Stimulated activated CD8-positive, alpha-beta memory T cell treated with anti-CD3 and anti-CD28 coated beads, Interleukin-15, amount 100 ng/mL, for 1 hour (primary cell): ENCODE data around the gene SERPINA3.

Experiments
- DNase-seq: peaks from one replicate; pipeline ENCODE4 v3.0.0-alpha.2; 2020; ENCODE audit warnings: low read depth

Gene SERPINA3

GRCh38 chr14:94655169-94655710 lies 43.0 kb downstream of the SERPINA3 start:
- no peak for DNase-seq

- no peak for DNase-seq
Observed at GRCh38 chr14:94656043-94656442, 43.9 kb downstream of the SERPINA3 start.

DNA sequence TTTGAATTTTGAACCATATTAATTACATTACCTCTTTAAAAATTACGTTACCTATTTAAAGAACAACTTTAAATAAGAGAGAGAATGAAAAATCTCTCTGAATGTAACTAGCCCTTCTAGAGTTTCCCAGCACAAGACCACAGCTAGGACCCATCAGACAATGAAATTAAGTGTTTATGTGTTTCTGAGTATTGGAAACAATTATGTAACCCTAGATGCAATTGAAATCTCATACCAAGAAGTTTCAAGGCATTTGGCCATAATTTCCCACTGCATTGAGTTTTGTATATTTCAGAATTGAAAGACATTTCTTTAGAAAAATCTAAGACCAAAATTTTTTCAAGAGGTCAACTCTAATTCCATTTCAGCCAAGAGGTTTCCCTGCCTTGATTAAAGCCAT lies 47.1 kb downstream of the SERPINA3 start:
- no peak for DNase-seq

DNA sequence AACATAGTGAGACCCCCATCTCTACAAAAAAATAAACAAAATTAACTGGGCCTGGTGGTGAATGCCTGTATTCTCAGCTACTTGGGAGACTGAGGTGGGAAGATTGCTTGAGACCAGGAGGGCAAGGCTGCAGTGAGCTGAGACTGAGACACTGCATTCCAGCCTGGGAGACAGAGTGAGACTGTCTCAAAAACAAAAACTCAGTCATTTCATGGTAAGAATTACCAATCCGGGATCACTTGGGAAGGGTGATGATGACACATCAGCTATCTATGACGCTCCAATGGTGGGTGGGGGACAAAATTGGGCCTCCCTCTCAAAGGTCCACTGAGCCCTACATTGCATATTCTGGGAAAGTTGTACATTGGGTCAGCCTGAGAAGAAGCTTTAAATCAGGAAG lies 47.7 kb downstream of the SERPINA3 start:
- no peak for DNase-seq

DNA sequence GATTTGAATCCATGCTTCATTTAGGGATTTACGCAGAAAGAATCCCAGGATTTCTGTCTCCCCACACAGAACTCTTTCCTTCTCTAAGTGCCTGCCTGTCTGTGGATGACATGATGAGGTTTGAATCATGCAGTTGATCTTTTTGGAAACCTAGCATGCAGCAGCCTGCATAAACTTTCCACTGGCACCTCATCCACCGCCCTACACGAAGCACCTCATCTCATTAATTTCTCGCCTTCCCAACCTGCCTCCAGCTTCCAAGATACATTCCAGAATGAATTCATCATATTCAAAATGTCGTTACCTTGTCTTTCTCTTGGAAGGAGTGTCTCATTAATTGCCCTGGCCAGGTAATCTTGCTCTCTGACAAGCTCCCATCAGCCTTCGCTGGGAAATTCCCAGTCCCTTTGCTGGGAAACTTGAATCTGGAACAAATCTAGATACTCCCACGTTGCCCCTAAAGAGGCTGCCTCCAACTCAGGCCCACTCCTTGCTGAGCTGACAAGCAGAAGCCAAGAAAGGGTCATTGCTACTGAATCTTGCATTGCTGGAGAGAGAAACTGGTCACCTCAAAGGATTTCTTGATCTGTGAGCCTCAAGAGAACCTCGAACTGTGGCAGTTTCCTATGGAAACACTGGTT lies 48.2 kb downstream of the SERPINA3 start:
- DNase-seq, result no peak

DNA sequence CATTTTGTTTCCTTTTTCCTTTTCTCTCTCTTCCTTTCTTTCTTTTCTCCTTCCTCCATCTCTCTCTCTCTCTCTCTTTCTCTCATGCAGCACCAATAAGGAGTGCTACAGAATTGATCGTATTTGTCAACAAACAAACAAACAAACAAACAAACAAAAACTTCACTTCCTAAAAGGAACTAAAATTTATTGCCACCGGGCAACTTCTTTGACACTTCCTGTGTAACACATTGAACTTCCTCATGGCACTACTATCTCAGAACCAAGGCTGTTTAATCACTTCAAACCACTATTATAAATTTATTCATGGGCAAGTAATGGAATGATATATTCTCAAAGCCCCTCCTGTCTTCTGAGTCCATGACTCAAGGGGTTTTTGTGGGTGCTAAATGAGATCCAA lies 51.3 kb downstream of the SERPINA3 start:
- no peak for DNase-seq

DNA sequence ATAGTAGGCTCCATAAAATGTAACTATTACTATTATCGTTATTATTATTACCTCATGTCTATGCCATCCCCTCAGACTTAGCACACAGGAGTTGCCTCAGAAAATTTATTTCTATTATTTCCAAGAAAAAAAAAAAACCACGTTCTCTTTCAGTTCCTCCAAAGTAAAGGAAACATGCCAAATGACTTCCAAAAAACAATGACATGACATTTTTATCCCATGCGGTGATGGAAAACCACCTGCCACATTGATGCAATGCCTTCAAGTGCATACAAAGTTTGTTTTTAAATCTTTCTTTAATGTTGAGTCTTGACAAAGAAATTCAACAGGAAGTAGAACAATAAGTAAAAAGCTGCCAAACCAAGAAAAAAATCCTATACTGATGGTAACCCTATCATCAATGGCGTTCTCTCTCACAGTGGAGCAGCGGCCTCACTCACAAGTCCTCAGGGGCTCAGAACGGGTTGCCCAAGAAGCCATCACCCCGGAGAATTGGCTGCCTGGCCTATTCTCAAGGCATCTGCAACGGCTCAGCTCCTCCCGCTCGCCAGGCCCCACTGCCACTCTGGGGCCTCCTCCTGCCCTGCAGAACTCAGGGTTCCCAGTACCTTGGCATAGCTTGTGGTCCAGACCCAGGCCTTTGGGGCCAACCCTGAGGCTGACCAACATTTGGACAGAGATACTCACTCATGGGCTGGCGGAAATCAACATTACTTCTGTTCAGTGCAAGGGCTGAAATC lies 51.9 kb downstream of the SERPINA3 start:
- no peak for DNase-seq

DNA sequence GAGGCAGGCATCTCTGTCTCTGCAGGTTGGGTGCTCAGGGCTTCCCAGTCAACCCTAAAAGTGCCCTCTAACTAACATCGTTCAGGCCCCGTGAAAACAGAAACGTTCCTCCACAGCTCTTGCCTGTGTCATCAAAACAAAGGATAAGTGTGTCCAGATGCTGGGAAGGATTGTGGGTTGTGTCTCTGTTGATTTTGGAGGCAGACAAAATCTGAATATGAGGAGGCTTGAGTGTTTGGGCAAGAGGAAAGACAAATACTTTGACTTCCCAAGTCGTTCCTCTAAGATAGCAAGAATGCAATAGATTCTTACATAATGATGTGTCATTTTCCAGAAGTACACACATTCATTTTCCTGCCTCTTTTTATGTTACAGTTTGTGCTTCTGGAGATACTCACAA lies 52.9 kb downstream of the SERPINA3 start:
- no peak for DNase-seq

GRCh38 chr14:94665544-94665943 lies 53.4 kb downstream of the SERPINA3 start:
- no peak for DNase-seq

DNA sequence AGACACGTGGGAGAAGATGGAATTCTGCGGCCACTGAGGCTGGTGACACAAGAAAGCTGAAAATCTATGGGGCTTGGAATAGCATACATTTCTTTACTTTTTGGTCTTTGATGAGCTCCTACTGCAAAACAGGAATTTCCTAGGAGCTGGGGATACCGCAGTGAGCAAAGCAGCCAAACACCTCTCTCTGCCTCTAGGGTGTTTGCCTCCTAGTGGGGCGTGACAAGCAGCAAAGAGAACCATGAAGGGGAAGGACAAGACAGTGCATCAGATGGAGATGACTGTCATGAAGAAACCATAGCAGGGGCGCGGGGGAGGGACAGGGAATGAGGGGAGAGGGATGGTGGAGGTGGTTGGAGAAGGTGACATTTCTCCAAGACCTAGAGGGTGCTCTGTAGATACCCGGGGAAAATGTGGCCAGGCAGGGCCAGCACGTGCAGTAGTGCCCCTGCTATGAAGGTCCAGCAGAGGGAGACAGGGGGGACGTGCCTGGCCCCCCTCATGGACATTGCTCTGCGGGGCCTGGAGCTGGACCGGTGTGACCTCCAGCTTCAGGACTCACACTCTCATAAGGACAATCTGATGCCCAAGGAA lies 58.6 kb downstream of the SERPINA3 start:
- DNase-seq, result no peak

GRCh38 chr14:94671870-94672444 lies 59.8 kb downstream of the SERPINA3 start:
- no peak for DNase-seq

DNA sequence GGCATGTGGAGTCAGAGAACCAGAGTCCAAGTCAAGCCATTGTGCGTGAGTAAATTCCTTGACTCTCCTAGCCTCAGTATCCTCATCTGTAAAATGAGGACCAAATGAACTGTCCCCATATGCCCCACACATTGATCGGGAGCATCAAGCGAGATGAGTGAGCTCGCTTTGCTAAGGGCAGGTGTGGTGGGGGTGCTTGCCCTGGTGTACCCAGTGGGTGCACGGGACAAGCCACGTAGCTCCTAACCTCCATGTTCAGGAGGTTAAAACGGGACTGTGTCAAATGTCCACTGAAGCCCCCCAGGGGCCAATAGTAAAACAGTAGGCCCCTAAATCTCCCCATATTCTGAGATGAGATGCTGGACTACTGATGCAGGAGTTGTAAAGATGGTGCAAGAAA lies 60.9 kb downstream of the SERPINA3 start:
- no peak for DNase-seq
